Activated T-helper 1 cell treated with anti-CD3 and anti-CD28 coated beads, Interleukin-2, amount 50 U/mL, for 16 hours (primary cell): ENCODE measurements around the gene NLN.
"Not testable (repeated sequence)": the region's sequence is repeated elsewhere in the genome, so short reads cannot be mapped to it uniquely, and the experiment has no call there.

Experiments
- DNase-seq, 2 donors: peaks; one replicate each; pipeline ENCODE4 v3.0.0-alpha.2; 2020; ENCODE audit warnings: low read depth in 1 of 2, low spot score in 1 of 2

NLN gene

GRCh38 chr5:65866837-65867521 lies 145.0 kb downstream of the NLN start:
- no peak for DNase-seq

- DNase-seq, result no peak
These were observed 145.7 kb downstream of the NLN start for GRCh38 chr5:65867542-65868195.

GRCh38 chr5:65868509-65868908 lies 146.5 kb downstream of the NLN start:
- DNase-seq, result no peak

GRCh38 chr5:65871182-65871581 lies 149.2 kb downstream of the NLN start:
- DNase-seq, result no peak

GRCh38 chr5:65871776-65872175 lies 149.8 kb downstream of the NLN start:
- not testable (repeated sequence) for DNase-seq

GRCh38 chr5:65873181-65873750 lies 151.3 kb downstream of the NLN start:
- no peak for DNase-seq

- no peak for DNase-seq
These were observed 152.2 kb downstream of the NLN start for GRCh38 chr5:65874241-65874640.

- no peak for DNase-seq
These were observed 154.5 kb downstream of the NLN start for GRCh38 chr5:65876496-65876895.

- DNase-seq, result no peak
These were observed 155.0 kb downstream of the NLN start for GRCh38 chr5:65876970-65877369.
